Measurements from ENCODE around the gene DCC. TPM values are rescaled to one million over a fixed set of nuclear protein-coding genes. Genes with fewer than 3 reads are reported as not detected.

The DCC gene
- total and polyA plus RNA-seq, 2 of the 8 experiments (the other 6 are each of a cell fraction or from before 2014, with no cell fraction given): 0.14 to 1.4 TPM

DNA sequence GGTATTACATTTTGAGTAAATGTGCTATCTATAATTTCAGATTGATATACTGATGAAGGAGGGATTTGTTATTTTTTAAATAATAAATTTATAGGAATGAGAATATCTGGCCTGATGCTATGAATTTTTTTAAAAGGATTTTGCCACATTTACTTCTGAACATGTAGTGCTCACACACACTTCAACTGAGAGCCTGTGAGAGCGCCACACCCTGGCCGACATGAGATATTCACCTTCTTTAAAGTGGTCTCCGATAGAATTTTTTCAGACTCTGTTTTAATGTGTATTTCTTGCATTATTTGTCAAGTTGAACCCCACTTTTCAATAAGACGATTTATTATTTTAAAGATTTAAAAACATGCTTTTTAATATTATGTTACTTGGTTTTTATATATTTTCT is 813.3 kb downstream of the DCC start:
- peak in 1 of 2 experiments; percentile 62 for DNase-seq (ENCODE audit: low read depth in 1 of 2, low spot score in 2 of 2)
- Histone ChIP-seq H3K9ac (replicated peaks in 1 of 4; ENCODE audit: extremely low read depth in 1 of 4, low read depth in 3 of 4, low read length in 3 of 4) (no peak overlapping the region), H4K20me1 (replicated peaks in 1 of 2; ENCODE audit: control insufficient read depth in 1 of 2, insufficient read depth in 2 of 2, low read length in 2 of 2) (no peaks in the 10 kb centered on the region), H3K14ac (ENCODE audit: insufficient read length) (no peak overlapping the region), H2BK120ac (replicated peaks; ENCODE audit: low read depth, low read length) (no peak overlapping the region), H4K91ac (replicated peaks; ENCODE audit: insufficient read length, low read length) (no peak overlapping the region), H3K56ac (replicated peaks; ENCODE audit: insufficient read length, low read depth, low read length) (no peak overlapping the region), H3K79me2 (ENCODE audit: control insufficient read depth in 1 of 2, insufficient read depth in 2 of 2, low read length in 2 of 2) (no peaks in the 10 kb centered on the region), H4K5ac (ENCODE audit: insufficient read length, low read depth, low read length) (no peak overlapping the region), H3K23ac (ENCODE audit: insufficient read length) (no peak overlapping the region), H3K4me1 (replicated peaks in 1 of 4; ENCODE audit: control insufficient read depth in 3 of 4, insufficient read depth in 4 of 4, low read length in 3 of 4) (no peaks in the 10 kb centered on the region), H3K27ac (ENCODE audit: low read depth, low read length) (no peak overlapping the region), H3K27me3 (replicated peaks in 1 of 4; ENCODE audit: control insufficient read depth in 3 of 4, extremely low read depth in 1 of 4, insufficient read depth in 3 of 4, low read length in 3 of 4) (no peaks in the 10 kb centered on the region), H2BK5ac (ENCODE audit: low read depth, low read length) (no peak overlapping the region), H2BK20ac (ENCODE audit: low read length) (no peak overlapping the region), H3K18ac (ENCODE audit: extremely low read depth, low read length) (no peak overlapping the region), H2AFZ (ENCODE audit: low read length) (no peak overlapping the region), H4K8ac (ENCODE audit: extremely low read depth, insufficient read depth, low read length) (no peak overlapping the region), H3K4me2 (ENCODE audit: insufficient read depth in 1 of 2, low read depth in 2 of 2, low read length in 2 of 2) (no peak overlapping the region), H2AK5ac (ENCODE audit: low read depth, low read length) (no peak overlapping the region), H2BK15ac (ENCODE audit: low read length) (no peak overlapping the region), H3K79me1 (ENCODE audit: low read depth, low read length) (no peaks in the 10 kb centered on the region), H3K36me3 (ENCODE audit: control insufficient read depth in 2 of 4, insufficient read depth in 4 of 4, low read length in 3 of 4) (no peaks in the 10 kb centered on the region), H3K9me3 (ENCODE audit: insufficient read depth in 2 of 2, low read depth in 1 of 2, low read length in 1 of 2) (no peaks in the 10 kb centered on the region), H3K4ac (replicated peaks; ENCODE audit: insufficient read length, low read depth, low read length) (no peak overlapping the region), H2BK12ac (ENCODE audit: low read depth, low read length) (no peak overlapping the region), H3K23me2 (ENCODE audit: low read depth, low read length) (no peaks in the 10 kb centered on the region), H3K4me3 (ENCODE audit: extremely low read depth in 1 of 4, insufficient read depth in 2 of 4, low read depth in 3 of 4, low read length in 4 of 4) (no peak overlapping the region)
- ChIA-PET CTCF (ENCODE audit: partially characterized antibody) (interaction anchor here (0.8 to 3.5 kb wide), 18 partner anchors 9 to 813 kb away, joined by 3 to 15 read pairs (median 3); partner anchors contain the start of gene DCC), POLR2A (ENCODE audit: partially characterized antibody) (no interaction called here)
- WGBS, 2 experiments (ENCODE audit: extremely low coverage in 1 of 2, insufficient coverage in 1 of 2, insufficient read length in 1 of 2, insufficient replicate concordance in 2 of 2, low coverage in 1 of 2, low lambda C conversion rate in 2 of 2, missing lambda C conversion rate in 1 of 2): 26% methylated on average over 4 of the region's 4 CpGs; no CpG with 5 or more reads in 1 of the 2 experiments
- FAIRE-seq: peak; percentile 62
- TF ChIP-seq KDM1A (IDR thresholded peaks at IDR 0.05; ENCODE audit: borderline replicate concordance, low read length) (no peak), RAD21 (IDR thresholded peaks at IDR 0.05 in 1 of 2, conservative IDR thresholded peaks at IDR 0.05 in 1 of 2; ENCODE audit: low read depth in 2 of 2, low read length in 2 of 2) (peak; percentile 47 to 62), YY1 (IDR thresholded peaks at IDR 0.05; ENCODE audit: low read depth, low read length) (no peak), ATF3 (IDR thresholded peaks at IDR 0.05; ENCODE audit: insufficient read depth, low read depth, low read length) (no peak), RNF2 (IDR thresholded peaks at IDR 0.05; ENCODE audit: borderline replicate concordance, low read depth, low read length, missing control alignments, poor library complexity, severe bottlenecking) (no peak), NRF1 (IDR thresholded peaks at IDR 0.05; ENCODE audit: low read depth, low read length) (no peak), FOSL1 (IDR thresholded peaks at IDR 0.05; ENCODE audit: insufficient read depth, low read depth, low read length) (no peak), EP300 (IDR thresholded peaks at IDR 0.05; ENCODE audit: borderline replicate concordance in 1 of 2, low read depth in 2 of 2, low read length in 2 of 2) (no peak), GTF2F1 (IDR thresholded peaks at IDR 0.05; ENCODE audit: borderline replicate concordance, low read depth, low read length) (no peak), RXRA (IDR thresholded peaks at IDR 0.05; ENCODE audit: insufficient read depth, low read depth, low read length) (no peak), SAP30 (IDR thresholded peaks at IDR 0.05; ENCODE audit: insufficient read depth, insufficient replicate concordance, low read length) (no peak)

All from H1 (cell line).